ENCODE data around the gene BCO2.

GRCh38 chr11:112223754-112224532 lies 48.6 kb downstream of the BCO2 start:
- TF ChIP-seq POLR2AphosphoS5 (IDR thresholded peaks at IDR 0.05; ENCODE audit: borderline replicate concordance, low read depth, low read length) (no peak), EZH2 (IDR thresholded peaks at IDR 0.05) (no peak)

All from SK-N-MC (cell line).